NCI-H146 treated with DMSO at 0.1 percent for 48 hours (cell line): ENCODE measurements around the gene SLC35F3.
"Not testable (repeated sequence)": the region's sequence is repeated elsewhere in the genome, so short reads cannot be mapped to it uniquely, and the experiment has no call there.

Source experiments
- DNase-seq: peaks from one replicate; lab custom pipeline; 2025; ENCODE audit not compliant: unreplicated experiment; lab: John Stamatoyannopoulos, UW

Gene SLC35F3

GRCh38 chr1:234139966-234140365, 235.5 kb downstream of the SLC35F3 start:
- no peak for DNase-seq

- DNase-seq, result no peak
These were observed 235.9 kb downstream of the SLC35F3 start for GRCh38 chr1:234140388-234140787.

GRCh38 chr1:234141006-234141405, 236.5 kb downstream of the SLC35F3 start:
- no peak for DNase-seq

DNA sequence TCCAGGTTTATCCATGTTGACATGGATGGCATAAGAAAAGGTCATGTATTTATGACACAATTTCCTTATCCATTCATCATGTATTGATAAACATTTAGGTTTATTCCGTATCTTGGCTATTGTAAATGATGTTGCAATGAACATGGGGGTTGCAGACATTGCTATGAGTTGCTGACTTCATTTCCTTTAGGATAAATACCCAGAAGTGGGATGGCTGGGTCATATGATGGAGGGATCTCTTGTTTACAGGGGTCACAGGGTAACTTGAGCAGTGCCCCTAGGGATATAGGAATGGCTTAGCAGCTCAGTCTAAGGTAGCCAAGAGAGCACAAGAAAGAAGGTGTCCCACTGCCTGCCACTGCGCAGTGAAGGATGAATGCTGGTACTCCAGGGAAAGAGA, 239.2 kb downstream of the SLC35F3 start:
- no peak for DNase-seq

- no peak for DNase-seq
These were observed 240.4 kb downstream of the SLC35F3 start for GRCh38 chr1:234144901-234145300.

- DNase-seq, result no peak
These were observed 243.9 kb downstream of the SLC35F3 start for GRCh38 chr1:234148350-234148749.

- no peak for DNase-seq
These were observed 244.3 kb downstream of the SLC35F3 start for GRCh38 chr1:234148816-234149215.

- no peak for DNase-seq
These were observed 244.7 kb downstream of the SLC35F3 start for GRCh38 chr1:234149217-234149616.

- DNase-seq, result no peak
These were observed 246.4 kb downstream of the SLC35F3 start for GRCh38 chr1:234150892-234151291.

DNA sequence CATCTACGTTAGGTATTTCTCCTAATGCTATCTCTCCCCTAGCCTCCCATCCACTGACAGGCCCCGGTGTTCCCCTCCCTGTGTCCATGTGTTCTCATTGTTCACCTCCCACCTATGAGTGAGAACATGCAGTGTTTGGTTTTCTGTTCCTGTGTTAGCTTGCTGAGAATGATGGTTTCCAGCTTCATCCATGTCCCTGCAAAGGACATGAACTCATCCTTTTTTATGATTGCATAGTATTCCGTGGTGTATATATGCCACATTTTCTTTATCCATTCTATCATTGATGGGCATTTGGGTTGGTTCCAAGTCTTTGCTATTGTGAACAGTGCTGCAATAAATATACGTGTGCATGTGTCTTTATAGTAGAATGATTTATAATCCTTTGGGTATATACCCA, 247.9 kb downstream of the SLC35F3 start:
- not testable (repeated sequence) for DNase-seq

DNA sequence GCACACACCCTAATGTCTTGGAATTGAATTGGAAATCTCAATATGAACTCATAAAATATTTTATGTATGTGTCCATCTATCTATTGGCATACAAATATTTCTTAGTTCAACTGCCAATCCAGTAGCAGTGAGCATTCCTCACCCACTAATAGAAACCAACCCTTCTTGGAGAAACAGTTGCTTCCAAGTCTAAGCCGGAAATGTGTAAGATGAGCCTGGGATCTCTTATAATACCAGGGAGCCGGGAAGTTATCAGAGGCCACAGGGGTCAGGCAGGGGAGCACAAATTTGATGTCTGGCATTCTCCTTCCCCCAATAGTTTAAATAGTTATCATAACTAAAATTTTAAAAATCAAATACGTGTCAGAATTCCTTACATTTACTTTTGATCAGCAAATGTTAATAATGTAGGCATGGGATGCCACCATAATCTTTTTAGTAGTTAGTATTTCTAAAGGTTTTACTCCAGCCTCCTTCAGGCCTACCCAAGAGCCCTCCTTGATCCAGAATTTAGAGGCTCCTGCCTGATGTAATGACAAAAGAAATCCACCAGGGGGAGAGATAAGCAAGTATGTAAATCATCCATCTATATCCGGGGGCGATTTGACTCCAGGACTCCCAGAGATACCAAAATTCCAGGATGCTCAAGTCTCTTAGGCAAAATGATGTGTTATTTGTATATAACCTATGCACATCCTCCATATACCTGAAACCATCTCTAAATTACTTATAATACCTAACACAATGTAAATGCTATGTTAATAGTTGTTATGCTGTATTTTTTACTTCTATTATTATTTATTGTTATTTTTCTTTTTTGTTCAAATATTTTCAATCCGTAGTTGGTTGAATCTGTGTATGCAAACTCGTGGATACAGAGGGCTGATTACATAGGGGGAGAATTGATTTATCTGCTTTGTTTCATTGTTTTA, 250.1 kb downstream of the SLC35F3 start:
- DNase-seq, result peak; percentile 13

- no peak for DNase-seq
These were observed 258.2 kb downstream of the SLC35F3 start for GRCh38 chr1:234162661-234163060.

DNA sequence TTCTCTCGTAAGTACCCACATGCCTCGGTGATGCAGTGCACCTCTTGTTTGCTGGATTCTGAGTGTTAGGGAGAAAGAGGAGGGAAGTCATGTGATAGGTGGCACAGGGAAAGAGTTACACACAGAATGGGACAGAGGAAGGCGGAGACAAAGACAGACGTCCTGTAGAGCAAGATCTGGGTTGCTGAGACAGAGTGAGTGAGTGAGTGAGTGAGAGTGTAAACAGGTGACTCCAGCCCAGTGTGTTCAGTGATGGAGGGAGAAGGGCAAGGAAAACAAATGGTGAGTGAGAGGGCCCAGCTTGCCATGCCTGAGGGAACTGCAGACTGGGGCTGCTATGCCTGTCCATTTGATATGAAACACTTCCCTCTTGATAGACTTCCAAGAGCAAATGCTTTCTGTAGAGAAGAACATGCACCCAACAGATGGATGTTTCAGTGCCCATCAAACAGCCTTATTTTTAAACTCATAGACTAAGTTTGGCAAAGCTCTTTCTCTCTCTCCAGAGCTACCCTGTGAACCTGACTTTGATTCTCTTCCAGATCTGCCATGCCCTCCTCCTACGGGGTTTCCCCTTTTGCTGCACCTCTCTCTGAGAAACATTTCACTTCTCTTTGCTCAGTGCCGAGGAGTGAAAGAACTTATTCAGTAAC, 258.9 kb downstream of the SLC35F3 start:
- no peak for DNase-seq

DNA sequence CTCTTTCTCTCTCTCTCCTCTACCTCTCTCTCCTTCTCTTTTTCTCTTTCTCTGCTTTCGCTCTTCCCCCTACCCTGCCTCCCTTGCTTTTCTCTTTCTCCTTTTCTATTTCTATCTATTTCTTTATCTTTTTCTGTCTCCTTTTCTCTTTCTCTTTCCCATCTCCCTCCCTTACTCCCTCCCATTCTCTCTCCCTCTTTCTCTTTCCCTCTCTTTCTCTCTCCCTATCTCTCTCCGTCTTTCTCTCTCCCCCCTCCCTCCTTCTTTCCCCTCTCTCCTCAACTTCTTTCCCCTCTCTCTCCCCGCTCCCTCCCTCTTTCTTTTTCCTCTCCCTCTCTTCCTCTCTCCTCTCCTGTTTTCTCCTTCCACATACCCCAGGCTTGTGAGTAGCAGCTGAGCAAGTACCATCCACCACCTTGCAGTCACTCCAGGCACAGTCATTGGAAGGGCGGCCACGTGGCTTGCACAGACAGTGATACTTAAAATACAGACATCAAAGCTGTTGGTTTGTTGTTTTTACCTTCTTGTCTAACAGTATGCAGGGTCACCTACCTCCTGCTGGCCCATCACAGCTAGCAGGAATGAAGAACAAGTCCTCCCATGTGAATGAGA, 259.7 kb downstream of the SLC35F3 start:
- DNase-seq, result no peak

- no peak for DNase-seq
These were observed 263.7 kb downstream of the SLC35F3 start for GRCh38 chr1:234168061-234168724.

DNA sequence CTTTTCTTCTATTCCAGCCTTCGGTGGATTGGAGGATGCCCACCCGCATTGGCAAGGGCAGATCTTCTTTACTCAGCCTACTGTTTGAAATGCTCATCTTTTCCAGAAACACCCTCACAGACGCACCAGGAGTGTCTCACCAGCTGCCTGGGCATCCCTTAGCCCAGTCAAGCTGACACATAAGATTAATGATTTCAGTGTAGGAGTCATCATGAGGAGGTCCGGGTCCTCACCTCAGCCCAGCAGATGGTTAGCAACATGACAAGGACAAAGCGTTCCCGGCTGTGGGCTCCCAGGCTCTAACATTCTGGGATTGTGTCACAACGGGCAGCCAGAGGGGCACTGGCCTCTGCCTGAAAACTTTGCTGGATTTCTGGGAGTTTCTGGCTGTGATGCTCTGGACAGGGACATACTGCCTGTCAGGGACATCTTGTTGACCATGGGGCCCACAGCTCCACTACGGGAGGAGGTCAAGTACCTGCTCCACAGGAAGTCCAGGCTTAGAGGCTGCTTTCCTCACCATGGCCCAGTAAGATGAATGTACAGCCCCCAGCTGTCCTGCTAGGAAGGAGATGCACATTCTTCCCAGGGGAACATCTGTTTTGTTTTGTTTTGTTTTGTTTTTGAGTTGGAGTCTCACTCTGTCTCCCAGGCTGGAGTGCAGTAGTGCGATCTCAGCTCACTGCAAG, 264.8 kb downstream of the SLC35F3 start:
- DNase-seq, result no peak

GRCh38 chr1:234170067-234170466, 265.6 kb downstream of the SLC35F3 start:
- no peak for DNase-seq

GRCh38 chr1:234170622-234171021, 266.1 kb downstream of the SLC35F3 start:
- DNase-seq, result no peak

GRCh38 chr1:234173968-234174367, 269.5 kb downstream of the SLC35F3 start:
- DNase-seq, result no peak

- DNase-seq, result no peak
These were observed 270.9 kb downstream of the SLC35F3 start for GRCh38 chr1:234175363-234175762.

DNA sequence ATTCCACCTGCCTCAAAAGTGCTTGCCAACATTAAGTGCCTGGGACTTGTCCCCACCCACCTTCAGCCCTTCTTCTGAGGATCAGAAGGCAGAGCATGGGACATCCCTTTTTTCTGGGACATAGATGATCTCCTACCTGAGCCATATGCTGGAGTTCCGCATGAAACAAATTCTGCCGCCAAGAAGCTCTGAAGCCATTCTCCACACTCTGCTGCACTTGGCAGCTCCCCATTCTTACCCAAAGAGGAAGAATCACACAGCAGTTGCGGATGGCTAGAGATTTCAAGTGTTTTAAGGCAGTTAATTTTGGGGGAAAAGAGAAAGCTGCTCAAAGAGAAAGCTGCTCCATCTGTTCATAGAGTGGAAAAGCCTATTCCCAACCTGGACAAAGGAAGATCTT, 271.5 kb downstream of the SLC35F3 start:
- no peak for DNase-seq
